ENCODE measurements around the gene KRR1.

DNA sequence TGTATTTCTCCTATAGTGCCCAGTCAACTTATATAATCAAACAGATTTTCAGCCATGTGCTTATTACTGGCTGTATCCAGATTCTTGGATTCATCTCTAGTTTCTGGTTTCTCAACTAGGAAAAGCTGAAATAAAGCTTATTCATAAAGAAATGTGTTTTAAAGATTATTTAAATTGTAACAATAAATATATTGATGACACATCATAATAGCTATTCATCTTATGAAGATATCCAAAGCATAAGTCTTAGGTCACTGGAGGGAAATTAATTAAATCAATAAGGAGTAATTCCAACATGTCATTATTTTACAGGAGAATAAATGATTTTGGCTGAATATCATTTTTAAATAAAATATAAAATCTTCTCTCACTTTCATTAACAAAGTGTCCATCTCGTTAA, 32.1 kb upstream of the KRR1 start:
- TF ChIP-seq, protein P1, sequence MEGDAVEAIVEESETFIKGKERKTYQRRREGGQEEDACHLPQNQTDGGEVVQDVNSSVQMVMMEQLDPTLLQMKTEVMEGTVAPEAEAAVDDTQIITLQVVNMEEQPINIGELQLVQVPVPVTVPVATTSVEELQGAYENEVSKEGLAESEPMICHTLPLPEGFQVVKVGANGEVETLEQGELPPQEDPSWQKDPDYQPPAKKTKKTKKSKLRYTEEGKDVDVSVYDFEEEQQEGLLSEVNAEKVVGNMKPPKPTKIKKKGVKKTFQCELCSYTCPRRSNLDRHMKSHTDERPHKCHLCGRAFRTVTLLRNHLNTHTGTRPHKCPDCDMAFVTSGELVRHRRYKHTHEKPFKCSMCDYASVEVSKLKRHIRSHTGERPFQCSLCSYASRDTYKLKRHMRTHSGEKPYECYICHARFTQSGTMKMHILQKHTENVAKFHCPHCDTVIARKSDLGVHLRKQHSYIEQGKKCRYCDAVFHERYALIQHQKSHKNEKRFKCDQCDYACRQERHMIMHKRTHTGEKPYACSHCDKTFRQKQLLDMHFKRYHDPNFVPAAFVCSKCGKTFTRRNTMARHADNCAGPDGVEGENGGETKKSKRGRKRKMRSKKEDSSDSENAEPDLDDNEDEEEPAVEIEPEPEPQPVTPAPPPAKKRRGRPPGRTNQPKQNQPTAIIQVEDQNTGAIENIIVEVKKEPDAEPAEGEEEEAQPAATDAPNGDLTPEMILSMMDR (IDR thresholded peaks at IDR 0.05): no peak
- TF ChIP-seq POLR2A (IDR thresholded peaks at IDR 0.05) (no peak), EP300 (IDR thresholded peaks at IDR 0.05; ENCODE audit: low read depth) (no peak), POLR2AphosphoS5 (IDR thresholded peaks at IDR 0.05) (no peak)
